ENCODE measurements around the gene DLGAP4. TPM values are rescaled to one million over a fixed set of nuclear protein-coding genes. Genes with fewer than 3 reads are reported as not detected.

The DLGAP4 gene
- total RNA-seq, 1 experiment from 2014 or later = 40.3 TPM

GRCh38 chr20:36361406-36361805, 55.3 kb downstream of the DLGAP4 start:
- BruUV-seq (replicated peaks) = no TSS peak
- Histone ChIP-seq H3K4me1 (ENCODE audit: control insufficient read depth in 1 of 2, insufficient read depth in 2 of 2, low read length in 2 of 2) (no peaks in the 10 kb centered on the region), H4K20me1 (ENCODE audit: insufficient read depth) (no peaks in the 10 kb centered on the region), H3K36me3 (ENCODE audit: control insufficient read depth in 1 of 2, insufficient read depth in 2 of 2, low read length in 2 of 2) (no peaks in the 10 kb centered on the region), H3K9ac (ENCODE audit: low read length) (no peak overlapping the region), H3K9me3 (ENCODE audit: control insufficient read depth in 1 of 2, insufficient read depth in 1 of 2, low read depth in 1 of 2, low read length in 2 of 2) (no peaks in the 10 kb centered on the region), H3K27ac (ENCODE audit: low read depth, low read length) (no peak overlapping the region), H3K27me3 (ENCODE audit: insufficient read depth, low read length) (0 out of 2 replicates have a peak, but pooled peaks cover 4% of the 10 kb centered on the region), H3K4me2 (ENCODE audit: low read length) (no peak overlapping the region), H3K79me2 (ENCODE audit: insufficient read depth, low read length) (no peaks in the 10 kb centered on the region), H3K4me3 (replicated peaks in 1 of 2; ENCODE audit: low read depth in 1 of 2, low read length in 2 of 2) (no peak overlapping the region), H2AFZ (ENCODE audit: low read depth, low read length, poor library complexity, severe bottlenecking) (no peak overlapping the region), H3K9me2 (ENCODE audit: insufficient read depth) (no peaks in the 10 kb centered on the region)
- intact Hi-C loops (cut with micrococcal nuclease) = no loop called here
- RAD21 ChIA-PET (ENCODE audit: low non-redundant PET in 1 of 2, low total read pairs in 2 of 2, uncharacterized antibody in 2 of 2, unreplicated experiment in 2 of 2) = no interaction called here
- CTCF ChIA-PET = no interaction called here
- TF ChIP-seq ATF3 (IDR thresholded peaks at IDR 0.05) = no peak
- ATAC-seq (no peak), DNase-seq (ENCODE audit: low read depth, low spot score) (no peak)
- POLR2A ChIA-PET = no interaction called here

- H2AFZ ChIP-seq (ENCODE audit: low read depth, low read length, poor library complexity, severe bottlenecking) = no peak overlapping the region
- CTCF ChIA-PET = no interaction called here
- H4K20me1 ChIP-seq (ENCODE audit: insufficient read depth) = no peaks in the 10 kb centered on the region
- no peak overlapping the region for H3K4me2 ChIP-seq (ENCODE audit: low read length)
- intact Hi-C loops (cut with micrococcal nuclease) = no loop called here
- no peaks in the 10 kb centered on the region for H3K79me2 ChIP-seq (ENCODE audit: insufficient read depth, low read length)
- no peaks in the 10 kb centered on the region for H3K9me2 ChIP-seq (ENCODE audit: insufficient read depth)
- no peak for DNase-seq (ENCODE audit: low read depth, low spot score)
- H3K9me3 ChIP-seq (ENCODE audit: control insufficient read depth in 1 of 2, insufficient read depth in 1 of 2, low read depth in 1 of 2, low read length in 2 of 2) = no peaks in the 10 kb centered on the region
- H3K36me3 ChIP-seq (ENCODE audit: control insufficient read depth in 1 of 2, insufficient read depth in 2 of 2, low read length in 2 of 2) = no peaks in the 10 kb centered on the region
- no peak overlapping the region for H3K4me3 ChIP-seq (replicated peaks in 1 of 2; ENCODE audit: low read depth in 1 of 2, low read length in 2 of 2)
- POLR2A ChIA-PET = no interaction called here
- RAD21 ChIA-PET (ENCODE audit: low non-redundant PET in 1 of 2, low total read pairs in 2 of 2, uncharacterized antibody in 2 of 2, unreplicated experiment in 2 of 2) = interaction anchor here in 1 of 2 experiments (0.6 kb wide), 1 partner anchor 131 kb away, joined by 3 read pairs; no protein-coding TSS in a partner anchor
- no peak overlapping the region for H3K9ac ChIP-seq (ENCODE audit: low read length)
- no peak overlapping the region for H3K27ac ChIP-seq (ENCODE audit: low read depth, low read length)
- BruUV-seq (replicated peaks) = no TSS peak
- no peaks in the 10 kb centered on the region for H3K4me1 ChIP-seq (ENCODE audit: control insufficient read depth in 1 of 2, insufficient read depth in 2 of 2, low read length in 2 of 2)
- H3K27me3 ChIP-seq (ENCODE audit: insufficient read depth, low read length) = 0 out of 2 replicates have a peak, but pooled peaks cover 4% of the 10 kb centered on the region
- ATAC-seq = no peak
- TF ChIP-seq EZH2 (IDR thresholded peaks at IDR 0.05) = no peak
- no peak for TF ChIP-seq ELF1 (IDR thresholded peaks at IDR 0.05; ENCODE audit: borderline replicate concordance, low read depth)
- TF ChIP-seq POLR2A (IDR thresholded peaks at IDR 0.05; ENCODE audit: borderline replicate concordance, extremely low read depth, insufficient read depth, insufficient read length) = no peak
- TF ChIP-seq POLR2AphosphoS5 (IDR thresholded peaks at IDR 0.05; ENCODE audit: low read depth, low read length) = no peak
- TF ChIP-seq SIN3A (IDR thresholded peaks at IDR 0.05; ENCODE audit: low read depth) = no peak
- no peak for TF ChIP-seq SRF (IDR thresholded peaks at IDR 0.05; ENCODE audit: low read depth)
- no peak for TF ChIP-seq YY1 (IDR thresholded peaks at IDR 0.05; ENCODE audit: extremely low read depth, insufficient replicate concordance, low read depth, low read length)
- no peak for TF ChIP-seq FOSL1 (IDR thresholded peaks at IDR 0.05; ENCODE audit: low read depth)
- no peak for TF ChIP-seq ATF3 (IDR thresholded peaks at IDR 0.05)
- no peak for TF ChIP-seq REST (IDR thresholded peaks at IDR 0.05; ENCODE audit: low read depth)
- TF ChIP-seq MAX (IDR thresholded peaks at IDR 0.05) = no peak
- no peak for TF ChIP-seq TCF7L2 (IDR thresholded peaks at IDR 0.05; ENCODE audit: borderline replicate concordance, extremely low read depth, insufficient read depth, insufficient read length)
- TF ChIP-seq ZNF274 (IDR thresholded peaks at IDR 0.05; ENCODE audit: low read depth, low read length) = no peak
- no peak for TF ChIP-seq EZH2phosphoT487 (IDR thresholded peaks at IDR 0.05; ENCODE audit: borderline replicate concordance)
- TF ChIP-seq ZFX (IDR thresholded peaks at IDR 0.05) = no peak
- TF ChIP-seq JUND (IDR thresholded peaks at IDR 0.05) = no peak
Measured at GRCh38 chr20:36362261-36362660, 56.1 kb downstream of the DLGAP4 start.
